ENCODE results near the gene KMT2A. TPM values are rescaled to one million over a fixed set of nuclear protein-coding genes. Genes with fewer than 3 reads are reported as not detected.
A peak's percentile ranks its signal among the peaks of the same experiment; 100 is the strongest.

Gene KMT2A
- total RNA-seq: 10 to 100 TPM; 57.8 to 94.6 (median 63.6) TPM

DNA sequence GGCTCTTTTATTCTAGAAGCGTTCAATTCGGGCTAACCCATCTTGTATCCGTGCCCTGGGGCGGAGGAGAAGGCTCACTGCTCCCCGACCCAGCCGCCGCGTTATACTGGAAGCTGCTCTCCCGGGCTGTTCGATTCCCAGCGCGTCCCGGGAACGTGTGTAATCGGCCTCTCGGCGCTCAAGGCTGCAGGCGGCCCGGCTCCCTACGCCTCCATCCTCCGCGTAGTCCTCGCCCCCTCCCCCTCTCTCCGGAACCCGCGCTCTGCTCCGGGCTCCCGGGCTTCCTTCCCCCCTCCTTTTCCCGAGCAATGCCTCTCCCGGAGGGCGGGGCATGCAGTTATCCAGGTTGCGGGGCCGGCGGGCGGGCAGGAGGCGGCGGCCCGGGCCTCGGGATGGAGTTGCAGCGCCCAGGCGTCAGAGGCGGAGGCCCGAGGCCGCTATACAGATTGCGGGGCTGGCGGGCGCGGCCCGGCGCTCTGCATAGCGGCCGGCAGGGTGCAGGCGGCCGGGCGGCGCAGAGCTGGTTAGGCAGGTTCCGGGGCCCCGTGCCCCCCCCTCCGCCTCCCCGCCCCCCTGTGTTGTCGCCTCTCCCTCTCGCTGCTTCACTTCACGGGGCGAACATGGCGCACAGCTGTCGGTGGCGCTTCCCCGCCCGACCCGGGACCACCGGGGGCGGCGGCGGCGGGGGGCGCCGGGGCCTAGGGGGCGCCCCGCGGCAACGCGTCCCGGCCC, at the start of gene KMT2A:
KMT2A (plus strand) TSS at position 600 of the 732 bp plus-strand sequence; CDS start at position 621, 21 bp downstream.
- 1% methylated on average over 15 to 45 of the region's 83 CpGs for WGBS, 2 donors
- no peak for TF ChIP-seq POLR2A (IDR thresholded peaks at IDR 0.05)
- peak in 1 of 3 donors; percentile 100 for TF ChIP-seq CTCF (IDR thresholded peaks at IDR 0.05)
- H3K4me3 ChIP-seq (ENCODE audit: low read depth, poor library complexity, severe bottlenecking): peak within 1 kb of the TSS; percentile 93
- intact Hi-C loops (cut with DNase I; ENCODE audit: low total_unique reads): no loop called here
- peak; percentile 95 to 99 for DNase-seq (ENCODE audit: low spot score in 2 of 2)

GRCh38 chr11:118396097-118396501, 40.2 kb upstream of the KMT2A start:
- TF ChIP-seq CTCF (IDR thresholded peaks at IDR 0.05) (no peak), POLR2A (IDR thresholded peaks at IDR 0.05) (no peak)
- 85 to 94% methylated on average over 6 of the region's 6 CpGs for WGBS, 2 donors

GRCh38 chr11:118397448-118397847, 38.8 kb upstream of the KMT2A start:
- intact Hi-C loops (cut with DNase I; ENCODE audit: low total_unique reads): no loop called here

More at GRCh38 chr11:118396097-118396501, 40.2 kb upstream of the KMT2A start:
- intact Hi-C loops (cut with DNase I; ENCODE audit: low total_unique reads): no loop called here
- DNase-seq (ENCODE audit: low spot score in 2 of 2): no peak
- no peak overlapping the region for H3K4me3 ChIP-seq (ENCODE audit: low read depth, poor library complexity, severe bottlenecking)

GRCh38 chr11:118398791-118399559, 37.3 kb upstream of the KMT2A start:
- WGBS, 2 donors: 38 to 48% methylated on average over 3 of the region's 3 CpGs
- no peak overlapping the region for H3K4me3 ChIP-seq (ENCODE audit: low read depth, poor library complexity, severe bottlenecking)
- intact Hi-C loops (cut with DNase I; ENCODE audit: low total_unique reads): no loop called here
- no peak for TF ChIP-seq CTCF (IDR thresholded peaks at IDR 0.05)
- no peak for TF ChIP-seq POLR2A (IDR thresholded peaks at IDR 0.05)
- DNase-seq (ENCODE audit: low spot score in 2 of 2): no peak

More at GRCh38 chr11:118397448-118397847, 38.8 kb upstream of the KMT2A start:
- no peak for DNase-seq (ENCODE audit: low spot score in 2 of 2)
- H3K4me3 ChIP-seq (ENCODE audit: low read depth, poor library complexity, severe bottlenecking): no peak overlapping the region
- TF ChIP-seq CTCF (IDR thresholded peaks at IDR 0.05): no peak
- no peak for TF ChIP-seq POLR2A (IDR thresholded peaks at IDR 0.05)

DNA sequence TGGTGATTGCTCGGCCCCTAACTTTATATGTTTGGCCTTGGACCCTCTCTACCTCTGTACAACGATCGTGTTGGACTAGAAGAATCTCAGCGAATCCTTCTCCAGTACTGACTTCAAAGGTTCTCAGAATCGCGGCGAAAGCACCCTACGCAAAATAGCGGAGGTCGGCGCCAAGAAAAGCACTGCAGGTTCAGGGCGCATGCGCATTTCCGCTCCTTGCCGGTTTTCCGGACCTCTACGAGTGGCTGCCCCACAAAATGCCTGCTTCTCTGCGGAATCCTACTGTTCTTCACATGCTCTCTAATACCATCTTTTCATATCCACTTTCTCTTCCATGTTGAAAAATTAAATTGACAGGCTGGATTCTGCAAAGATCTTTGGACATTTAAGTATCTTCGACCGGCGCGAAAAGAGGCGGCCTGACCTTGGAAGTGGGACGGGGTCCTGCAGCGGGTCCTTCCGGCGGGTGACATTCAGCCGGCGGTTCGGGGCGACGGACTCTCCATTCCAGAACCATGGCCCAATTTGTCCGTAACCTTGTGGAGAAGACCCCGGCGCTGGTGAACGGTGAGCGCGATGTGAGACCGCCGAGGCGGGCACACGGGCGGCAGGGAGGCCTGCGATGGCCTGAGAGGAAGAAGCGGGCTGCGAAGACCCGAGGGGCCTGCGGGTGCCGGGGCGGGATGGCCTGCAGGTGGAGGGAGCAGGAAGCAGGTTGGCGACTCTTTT, 35.0 kb upstream of the KMT2A start, which contains the start of gene ATP5MG:
ATP5MG (plus strand) TSS at position 456 of the 729 bp plus-strand sequence; CDS start at position 516, 60 bp downstream.
- intact Hi-C loops (cut with DNase I; ENCODE audit: low total_unique reads): no loop called here
- 0% methylated on average over 51 of the region's 51 CpGs for WGBS, 2 donors

More for the DNA sequence above, 35.0 kb upstream of the KMT2A start, which contains the start of gene ATP5MG:
- H3K4me3 ChIP-seq (ENCODE audit: low read depth, poor library complexity, severe bottlenecking): peak within 1 kb of the TSS; percentile 99
- TF ChIP-seq CTCF (IDR thresholded peaks at IDR 0.05): no peak
- TF ChIP-seq POLR2A (IDR thresholded peaks at IDR 0.05): no peak
- DNase-seq (ENCODE audit: low spot score in 2 of 2): peak; percentile 82 to 97
